Femur (tissue), 1 donor: ENCODE results near the gene MTAP.
"Not testable (repeated sequence)": the region's sequence is repeated elsewhere in the genome, so short reads cannot be mapped to it uniquely, and the experiment has no call there.

Experiments used
- DNase-seq: peaks from one replicate; pipeline ENCODE4 v3.0.0-alpha.2; 2017

MTAP gene

GRCh38 chr9:21931428-21931827, 129.0 kb downstream of the MTAP start:
- DNase-seq = no peak

GRCh38 chr9:21933281-21933680, 130.8 kb downstream of the MTAP start:
- DNase-seq = no peak

- DNase-seq = no peak
These were observed 131.4 kb downstream of the MTAP start for GRCh38 chr9:21933865-21934264.

GRCh38 chr9:21935631-21936030, 133.2 kb downstream of the MTAP start:
- DNase-seq = no peak

- no peak for DNase-seq
These were observed 133.7 kb downstream of the MTAP start for GRCh38 chr9:21936161-21936560.

- no peak for DNase-seq
These were observed 139.0 kb downstream of the MTAP start for GRCh38 chr9:21941337-21941995.

GRCh38 chr9:21943464-21943863, 141.0 kb downstream of the MTAP start:
- DNase-seq = no peak

- no peak for DNase-seq
These were observed 143.2 kb downstream of the MTAP start for GRCh38 chr9:21945606-21946005.

GRCh38 chr9:21958833-21959232, 156.4 kb downstream of the MTAP start:
- no peak for DNase-seq

- DNase-seq = not testable (repeated sequence)
These were observed 156.8 kb downstream of the MTAP start for GRCh38 chr9:21959268-21959667.

- no peak for DNase-seq
These were observed 159.1 kb downstream of the MTAP start for GRCh38 chr9:21961569-21961968.

GRCh38 chr9:21964925-21965385, 162.5 kb downstream of the MTAP start:
- no peak for DNase-seq

GRCh38 chr9:21965401-21965951, 163.0 kb downstream of the MTAP start:
- DNase-seq = no peak

GRCh38 chr9:21966140-21966851, 163.9 kb downstream of the MTAP start:
- no peak for DNase-seq

GRCh38 chr9:21967169-21967568, 164.7 kb downstream of the MTAP start:
- no peak for DNase-seq

GRCh38 chr9:21967702-21968101, 165.3 kb downstream of the MTAP start:
- DNase-seq = no peak

GRCh38 chr9:21968331-21969010, 166.0 kb downstream of the MTAP start:
- no peak for DNase-seq

- DNase-seq = no peak
These were observed 166.8 kb downstream of the MTAP start for GRCh38 chr9:21969011-21969940.

GRCh38 chr9:21969951-21970799, 167.7 kb downstream of the MTAP start:
- no peak for DNase-seq

- DNase-seq = no peak
These were observed 168.6 kb downstream of the MTAP start for GRCh38 chr9:21970800-21971640.

- no peak for DNase-seq
These were observed 169.9 kb downstream of the MTAP start for GRCh38 chr9:21972361-21972760.
